22Rv1 (cell line): ENCODE measurements around the gene CCKAR.

Experiments used
- CTCF ChIP-seq: fragments of 450-650 bp; IDR thresholded peaks from 2 replicates; pipeline ENCODE4 v1.5.1; 2017; ENCODE audit warnings: mild to moderate bottlenecking
- ZFX ChIP-seq: fragments of 450-650 bp; IDR thresholded peaks from 2 replicates; pipeline ENCODE4 v1.6.1; 2017; ENCODE audit warnings: antibody characterized with exemption, borderline replicate concordance

GRCh38 chr4:26531491-26532116 is 41.3 kb upstream of the CCKAR start:
- TF ChIP-seq CTCF (no peak), ZFX (no peak)
